H1 (cell line): ENCODE data around the gene UBD. TPM values are rescaled to one million over a fixed set of nuclear protein-coding genes. Genes with fewer than 3 reads are reported as not detected.

Experiments used
- BCL11A ChIP-seq, 2 experiments: IDR thresholded peaks; one replicate each; pipeline ENCODE4 v1.6.1; 2011; ENCODE audit warnings: low read depth in 2 of 2, low read length in 2 of 2, mild to moderate bottlenecking in 2 of 2
- CREB1 ChIP-seq: IDR thresholded peaks from 2 replicates; pipeline ENCODE4 v1.6.1; 2012; ENCODE audit warnings: inconsistent platforms
- GABPA ChIP-seq: IDR thresholded peaks from 2 replicates; pipeline ENCODE4 v1.6.1; 2011; ENCODE audit warnings: mild to moderate bottlenecking, low read length, moderate library complexity, borderline replicate concordance; ENCODE audit not compliant: insufficient read depth
- JUN ChIP-seq: IDR thresholded peaks from 2 replicates; pipeline ENCODE4 v1.6.1; 2011; ENCODE audit warnings: low read depth, mild to moderate bottlenecking, improper control_type of control experiment, low read length
- MAFK ChIP-seq: IDR thresholded peaks from 2 replicates; pipeline ENCODE4 v1.6.1; 2012; ENCODE audit warnings: low read depth, mild to moderate bottlenecking, improper control_type of control experiment, low read length
- NANOG ChIP-seq: IDR thresholded peaks from 2 replicates; pipeline ENCODE4 v1.6.1; 2011; ENCODE audit warnings: low read length, low read depth, mild to moderate bottlenecking, inconsistent platforms; ENCODE audit not compliant: insufficient read depth, poor library complexity, severe bottlenecking
- RXRA ChIP-seq: IDR thresholded peaks from 2 replicates; pipeline ENCODE4 v1.6.1; 2011; ENCODE audit warnings: low read depth, mild to moderate bottlenecking, low read length, moderate library complexity; ENCODE audit not compliant: insufficient read depth
- polyA plus RNA-seq, 7 experiments: library from polyadenylated mRNA; depleted of rRNA in 3 of 7; stranded (reverse) in 5 of 7; unstranded in 2 of 7; fragments of >200 nt in 5 of 7; fragments of 200-250 nt in 2 of 7; gene quantifications; 1 replicate in 5 of 7; 2 replicates in 1 of 7; 4 replicates in 1 of 7; pipeline versions ENCODE4 v1.2.1 to v1.2.3, GENCODE V29; 2011 to 2013; ENCODE audit warnings: missing spikeins in 2 of 7, mixed read lengths in 2 of 7
- total RNA-seq: library from RNA; stranded (reverse); fragmentation: NEBNext Ultra II Directional; extraction: Animal tissue kit (Norgen Biotek cat#: 25700); gene quantifications from 2 replicates; pipeline ENCODE4 v1.2.1, GENCODE V29; 2021
- TF ChIP-seq, protein P1 (sequence below): IDR thresholded peaks from 2 replicates; pipeline ENCODE4 v1.6.1; 2012; ENCODE audit warnings: inconsistent platforms

The UBD gene
- total and polyA plus RNA-seq, 2 of the 8 experiments (the other 6 are each of a cell fraction or from before 2014, with no cell fraction given) = 0.23 TPM; not detected in 1

DNA sequence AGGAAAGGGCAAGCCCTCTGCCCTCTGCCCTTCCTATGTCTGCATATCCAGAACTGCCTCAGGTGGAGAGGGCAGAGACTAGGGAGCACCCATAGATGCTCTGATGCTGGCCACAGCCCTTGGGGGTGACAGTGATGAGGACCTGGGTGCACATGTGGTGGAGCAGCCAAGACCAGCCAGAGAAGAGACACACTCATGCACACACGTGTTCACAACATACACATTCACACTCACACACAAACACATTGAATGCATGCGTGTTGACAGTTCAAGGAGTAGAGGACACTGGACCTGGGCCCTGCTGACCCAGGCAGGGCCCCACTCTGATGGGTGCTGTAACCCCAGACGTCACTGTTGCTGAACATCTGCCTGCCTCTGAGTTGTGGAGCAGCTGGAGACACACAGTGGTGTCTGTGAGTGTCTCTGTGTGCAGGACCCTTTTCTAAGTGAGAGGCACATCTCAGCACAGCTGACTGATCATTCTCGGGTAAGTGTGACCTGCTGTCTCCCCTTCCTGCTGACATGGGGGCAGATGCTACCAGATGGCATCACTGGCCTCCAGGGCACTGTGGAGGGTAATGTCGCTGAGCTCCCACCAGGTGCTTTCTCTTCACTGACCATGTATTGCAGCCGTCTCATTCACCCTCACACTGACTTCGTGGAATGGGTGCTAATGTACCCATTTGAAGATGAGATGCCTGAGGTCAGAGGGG is 41.6 kb downstream of the UBD start (continued):
- no peak for TF ChIP-seq GABPA
- TF ChIP-seq CREB1 = no peak
- TF ChIP-seq MAFK = no peak
- no peak for TF ChIP-seq RXRA
- TF ChIP-seq, protein P1, sequence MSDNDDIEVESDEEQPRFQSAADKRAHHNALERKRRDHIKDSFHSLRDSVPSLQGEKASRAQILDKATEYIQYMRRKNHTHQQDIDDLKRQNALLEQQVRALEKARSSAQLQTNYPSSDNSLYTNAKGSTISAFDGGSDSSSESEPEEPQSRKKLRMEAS = no peak
- TF ChIP-seq NANOG = no peak
- TF ChIP-seq JUN = no peak
- TF ChIP-seq BCL11A (IDR thresholded peaks at IDR 0.05; ENCODE audit: low read depth in 2 of 2, low read length in 2 of 2) = no peak
